Caco-2 (cell line): Measurements from ENCODE around the gene PRSS21. TPM values are rescaled to one million over a fixed set of nuclear protein-coding genes. Genes with fewer than 3 reads are reported as not detected.
A peak's percentile ranks its signal among the peaks of the same experiment; 100 is the strongest.

Source experiments
- BruUV-seq: library from RNA; stranded (reverse); fragments of 400-500 nt; replicated peaks from 2 replicates; lab custom pipeline; 2021; lab: Mats Ljungman, UMichigan
- CTCF ChIA-PET: fragments of 300-600 bp; sonication (Branson Sonifier 250); formaldehyde crosslinking; loops from one replicate; lab custom pipeline; 2022; ENCODE audit warnings: antibody characterized with exemption; lab: Charles Lee
- POLR2A ChIA-PET: fragments of 300-600 bp; sonication (Branson Sonifier 250); formaldehyde crosslinking; loops from one replicate; lab custom pipeline; 2022; ENCODE audit warnings: antibody characterized with exemption; lab: Charles Lee
- DNase-seq, 2 experiments: peaks; one replicate each; pipeline versions ENCODE4 v3.0.0 to v3.0.0-alpha.2; 2020 to 2022
- H3K27me3 ChIP-seq: replicated peaks from 2 replicates; pipeline ENCODE4 v1.6.0; 2011; ENCODE audit warnings: low read length; ENCODE audit not compliant: control insufficient read depth, insufficient read depth
- H3K36me3 ChIP-seq: 2 replicates; pipeline ENCODE4 v1.5.1; 2011; ENCODE audit warnings: low read length; ENCODE audit not compliant: control insufficient read depth, insufficient read depth
- H3K4me1 ChIP-seq: fragments of 250-450 bp; sonication (Bioruptor Pico); 2 replicates; pipeline ENCODE4 v1.5.1; 2020; ENCODE audit warnings: mild to moderate bottlenecking
- H3K4me3 ChIP-seq: 2 replicates; pipeline ENCODE4 v1.5.1; 2011; ENCODE audit warnings: low read depth, mild to moderate bottlenecking, control low read depth, low read length
- H3K9me3 ChIP-seq: fragments of 250-450 bp; sonication (Bioruptor Pico); 2 replicates; pipeline ENCODE4 v1.5.1; 2020; ENCODE audit warnings: mild to moderate bottlenecking, moderate library complexity
- H3K27ac Mint-ChIP-seq: one replicate; pipeline ENCODE4 v1.8.0; 2022; ENCODE audit warnings: mixed read lengths; ENCODE audit not compliant: unreplicated experiment
- H3K27me3 Mint-ChIP-seq: one replicate; pipeline ENCODE4 v1.8.0; 2022; ENCODE audit warnings: mixed read lengths; ENCODE audit not compliant: insufficient read depth, unreplicated experiment
- H3K36me3 Mint-ChIP-seq: one replicate; pipeline ENCODE4 v1.8.0; 2022; ENCODE audit warnings: mild to moderate bottlenecking, mixed read lengths; ENCODE audit not compliant: insufficient read depth, unreplicated experiment
- H3K4me1 Mint-ChIP-seq: one replicate; pipeline ENCODE4 v1.8.0; 2022; ENCODE audit warnings: low read depth, mixed read lengths; ENCODE audit not compliant: unreplicated experiment
- H3K4me3 Mint-ChIP-seq: one replicate; pipeline ENCODE4 v1.8.0; 2022; ENCODE audit warnings: mild to moderate bottlenecking, moderate library complexity, mixed read lengths; ENCODE audit not compliant: unreplicated experiment
- H3K9me3 Mint-ChIP-seq: one replicate; pipeline ENCODE4 v1.8.0; 2022; ENCODE audit warnings: mixed read lengths; ENCODE audit not compliant: unreplicated experiment
- CTCF ChIP-seq, 2 experiments: fragments of 200-600 bp in 1 of 2; IDR thresholded peaks; 1 replicate in 1 of 2; 2 replicates in 1 of 2; pipeline versions ENCODE4 v1.5.1 to v1.8.0; 2011 to 2022; ENCODE audit warnings: antibody characterized with exemption in 1 of 2, control low read depth in 1 of 2, inconsistent platforms in 1 of 2, low read depth in 1 of 2, low read length in 1 of 2, mild to moderate bottlenecking in 1 of 2, moderate library complexity in 1 of 2; ENCODE audit not compliant: insufficient read depth in 1 of 2, severe bottlenecking in 1 of 2, unreplicated experiment in 1 of 2
- intact Hi-C: fragments of 100-400 bp; cut with micrococcal nuclease; formaldehyde crosslinking; loops from one replicate; pipeline ENCODE4 v1.10.0; 2022; ENCODE audit not compliant: unreplicated experiment
- total RNA-seq: library from RNA; stranded (reverse); gene quantifications from 2 replicates; pipeline ENCODE4 v1.2.3, GENCODE V29; 2022

PRSS21 gene
- total RNA-seq, 1 experiment from 2014 or later, result not detected

- no peak overlapping the region for H3K4me3 Mint-ChIP-seq
- peaks cover 3% of the 10 kb centered on the region for H3K27me3 Mint-ChIP-seq
- no peaks in the 10 kb centered on the region for H3K9me3 Mint-ChIP-seq
- Histone ChIP-seq H3K36me3 (no peaks in the 10 kb centered on the region), H3K9me3 (no peaks in the 10 kb centered on the region), H3K27me3 (no peaks in the 10 kb centered on the region), H3K4me3 (no peak overlapping the region), H3K4me1 (no peaks in the 10 kb centered on the region)
- DNase-seq, result no peak
- H3K4me1 Mint-ChIP-seq, result no peaks in the 10 kb centered on the region
- POLR2A ChIA-PET, result no interaction called here
- H3K36me3 Mint-ChIP-seq, result no peaks in the 10 kb centered on the region
- CTCF ChIA-PET, result no interaction called here
- BruUV-seq, result no TSS peak
- intact Hi-C loops, result no loop called here
- H3K27ac Mint-ChIP-seq, result no peak overlapping the region
- no peak for TF ChIP-seq CTCF (IDR thresholded peaks at IDR 0.05; ENCODE audit: insufficient read depth in 1 of 2, low read depth in 1 of 2, low read length in 1 of 2, severe bottlenecking in 1 of 2, unreplicated experiment in 1 of 2)
Observed at GRCh38 chr16:2866431-2866830, 49.4 kb downstream of the PRSS21 start.

DNA sequence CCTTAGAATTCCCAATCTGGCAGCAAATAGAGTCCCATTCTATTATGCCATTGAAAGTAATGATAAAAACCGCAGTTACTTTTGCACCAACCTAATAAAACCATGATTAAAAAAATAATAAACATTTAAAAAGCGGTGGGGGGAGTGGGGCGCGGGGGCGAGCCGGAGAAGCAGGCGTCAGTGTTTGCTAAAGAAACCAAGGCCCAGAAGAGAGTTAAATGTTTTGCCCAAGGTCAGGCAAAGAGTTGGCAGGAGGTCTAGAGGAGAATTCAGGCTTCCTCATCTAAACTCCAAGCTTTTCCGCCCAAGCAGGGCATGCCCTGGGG lies 50.6 kb downstream of the PRSS21 start:
- no peaks in the 10 kb centered on the region for H3K9me3 ChIP-seq
- H3K36me3 ChIP-seq, result no peaks in the 10 kb centered on the region
- peak overlapping the region; percentile 41 for H3K4me3 ChIP-seq
- BruUV-seq, result TSS peak; percentile 98
- TF ChIP-seq CTCF (IDR thresholded peaks at IDR 0.05; ENCODE audit: insufficient read depth in 1 of 2, low read depth in 1 of 2, low read length in 1 of 2, severe bottlenecking in 1 of 2, unreplicated experiment in 1 of 2), result no peak
- intact Hi-C loops, result no loop called here
- Mint-ChIP-seq H3K9me3 (no peaks in the 10 kb centered on the region), H3K4me3 (peak overlapping the region; percentile 90), H3K4me1 (no peaks in the 10 kb centered on the region), H3K27ac (peak overlapping the region; percentile 91), H3K27me3 (peaks cover 3% of the 10 kb centered on the region), H3K36me3 (no peaks in the 10 kb centered on the region)
- ChIA-PET POLR2A (interaction anchor here (0.5 to 1.7 kb wide), 5 partner anchors 15 to 155 kb away, joined by 4 to 7 read pairs (median 5); partner anchors contain the start of genes FLYWCH1, FLYWCH2 and SRRM2), CTCF (interaction anchor here (0.7 to 2.0 kb wide), 11 partner anchors 9 to 161 kb away, joined by 3 to 35 read pairs (median 4); partner anchors contain the start of genes FLYWCH2 and PRSS22)
- no peak for DNase-seq
- H3K27me3 ChIP-seq, result no peaks in the 10 kb centered on the region
- no peaks in the 10 kb centered on the region for H3K4me1 ChIP-seq

DNA sequence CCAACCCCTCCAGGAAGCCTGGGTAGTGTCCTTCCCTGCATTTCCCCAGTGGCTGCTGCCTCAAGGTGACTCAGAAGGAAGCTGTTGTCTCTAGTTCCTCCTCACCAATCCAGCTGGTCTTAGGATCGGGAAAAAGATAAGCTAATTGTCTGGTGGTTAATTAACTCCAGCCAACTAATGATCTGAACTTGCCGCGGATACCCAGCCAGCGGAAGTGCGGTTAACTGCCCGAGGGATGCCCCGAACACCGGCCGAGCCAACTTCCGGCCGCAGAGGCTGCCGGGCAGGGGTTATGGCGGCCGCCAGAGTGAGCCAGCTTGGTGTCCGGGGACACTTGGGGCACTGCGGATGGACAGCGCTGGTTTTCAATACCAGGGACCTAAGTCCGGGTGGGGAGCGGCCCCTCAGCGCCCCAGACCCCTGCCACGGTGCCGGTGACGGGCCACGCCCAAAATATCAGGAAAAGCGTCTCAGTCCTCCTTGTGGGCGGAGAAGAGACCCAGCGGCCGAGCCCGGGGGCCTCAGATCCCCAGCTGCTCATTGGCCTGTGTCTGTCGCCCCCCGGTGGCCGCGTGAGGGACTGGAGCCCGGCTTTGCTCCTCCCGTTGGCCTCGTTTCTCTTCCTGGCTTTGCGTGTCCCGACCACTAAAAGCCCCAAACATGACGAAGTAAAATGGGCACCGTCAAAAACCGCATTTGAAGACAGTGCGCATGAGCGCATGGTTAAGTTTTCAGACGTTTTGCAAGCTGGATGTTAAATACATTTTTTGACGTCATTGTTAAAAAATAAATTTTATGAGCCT lies 51.2 kb downstream of the PRSS21 start:
- DNase-seq, result peak; percentile 92 to 96
- ChIA-PET POLR2A (interaction anchor here (0.5 to 1.7 kb wide), 5 partner anchors 14 to 154 kb away, joined by 4 to 7 read pairs (median 5); partner anchors contain the start of genes FLYWCH1, FLYWCH2 and SRRM2), CTCF (interaction anchor here (0.7 to 2.0 kb wide), 12 partner anchors 10 to 160 kb away, joined by 3 to 35 read pairs (median 4); partner anchors contain the start of genes FLYWCH2 and PRSS22)
- peak; percentile 86 to 92 for TF ChIP-seq CTCF (IDR thresholded peaks at IDR 0.05; ENCODE audit: insufficient read depth in 1 of 2, low read depth in 1 of 2, low read length in 1 of 2, severe bottlenecking in 1 of 2, unreplicated experiment in 1 of 2)
- TSS peak; percentile 99 for BruUV-seq
- peak overlapping the region; percentile 41 for H3K4me3 ChIP-seq
- H3K4me1 ChIP-seq, result no peaks in the 10 kb centered on the region
- H3K27me3 ChIP-seq, result no peaks in the 10 kb centered on the region
- peaks cover 3% of the 10 kb centered on the region for H3K27me3 Mint-ChIP-seq
- H3K9me3 Mint-ChIP-seq, result no peaks in the 10 kb centered on the region
- H3K36me3 ChIP-seq, result no peaks in the 10 kb centered on the region
- peak overlapping the region; percentile 90 for H3K4me3 Mint-ChIP-seq
- peak overlapping the region; percentile 91 for H3K27ac Mint-ChIP-seq
- intact Hi-C loops, result loop anchor here (1.0 to 2.0 kb wide), 4 partner anchors 10 to 89 kb away; partner anchors contain the start of gene PRSS22
- H3K36me3 Mint-ChIP-seq, result no peaks in the 10 kb centered on the region
- no peaks in the 10 kb centered on the region for H3K9me3 ChIP-seq
- H3K4me1 Mint-ChIP-seq, result no peaks in the 10 kb centered on the region

Other genes starting within 250 kb of the PRSS21 start
- 30.4 and 33.3 TPM in 2 replicates for gene KCTD5, start 134.7 kb upstream of the PRSS21 start, total RNA-seq
- gene PRSS27, start 97.0 kb upstream of the PRSS21 start, total RNA-seq, result 0.72 and 1.1 TPM in 2 replicates
- gene SRRM2, start 64.6 kb upstream of the PRSS21 start, total RNA-seq, result 332 and 382 TPM in 2 replicates
- 175 and 184 TPM in 2 replicates for gene ELOB, start 40.0 kb upstream of the PRSS21 start, total RNA-seq
- not detected in 2 replicates for gene PRSS33, start 29.7 kb upstream of the PRSS21 start, total RNA-seq
- gene PRSS41, start 18.8 kb upstream of the PRSS21 start, total RNA-seq, result not detected in 2 replicates
- gene ZG16B, start 13.1 kb downstream of the PRSS21 start, total RNA-seq, result 0.34 TPM in 1 of 2 replicates, not detected in the other
- gene PRSS22, start 40.9 kb downstream of the PRSS21 start, total RNA-seq, result 131 TPM in 2 replicates
- 26.0 and 28.7 TPM in 2 replicates for gene FLYWCH2, start 66.0 kb downstream of the PRSS21 start, total RNA-seq
- gene FLYWCH1, start 94.7 kb downstream of the PRSS21 start, total RNA-seq, result 23.3 and 27.9 TPM in 2 replicates
- gene KREMEN2, start 147.0 kb downstream of the PRSS21 start, total RNA-seq, result 1.9 and 2.2 TPM in 2 replicates
- 12.0 and 13.4 TPM in 2 replicates for gene PAQR4, start 152.1 kb downstream of the PRSS21 start, total RNA-seq
- gene PKMYT1, start 163.2 kb downstream of the PRSS21 start, total RNA-seq, result 63.3 and 73.7 TPM in 2 replicates
- gene CLDN9, start 195.7 kb downstream of the PRSS21 start, total RNA-seq, result 0.79 and 0.91 TPM in 2 replicates
- 9.0 and 12.9 TPM in 2 replicates for gene CLDN6, start 200.9 kb downstream of the PRSS21 start, total RNA-seq
- 62.5 and 66.4 TPM in 2 replicates for gene TNFRSF12A, start 203.1 kb downstream of the PRSS21 start, total RNA-seq
- 40.8 and 44.9 TPM in 2 replicates for gene HCFC1R1, start 206.7 kb downstream of the PRSS21 start, total RNA-seq
- gene THOC6, start 206.8 kb downstream of the PRSS21 start, total RNA-seq, result 46.0 and 48.0 TPM in 2 replicates
- gene BICDL2, start 219.7 kb downstream of the PRSS21 start, total RNA-seq, result 10.6 and 11.1 TPM in 2 replicates
- gene MMP25, start 229.3 kb downstream of the PRSS21 start, total RNA-seq, result 0.11 and 0.14 TPM in 2 replicates
- gene IL32, start 248.4 kb downstream of the PRSS21 start, total RNA-seq, result 149 and 165 TPM in 2 replicates